HG03045 (cell line): ENCODE measurements around the gene CIDEA.
"Not testable (repeated sequence)": the region's sequence is repeated elsewhere in the genome, so short reads cannot be mapped to it uniquely, and the experiment has no call there.

Experiments used
- ATAC-seq: cut with Tn5 transposase; IDR thresholded peaks from one replicate; pipeline ENCODE4 v1.9.1; 2021; ENCODE audit warnings: mild to moderate bottlenecking, moderate library complexity; ENCODE audit not compliant: unreplicated experiment

CIDEA gene, protein sequence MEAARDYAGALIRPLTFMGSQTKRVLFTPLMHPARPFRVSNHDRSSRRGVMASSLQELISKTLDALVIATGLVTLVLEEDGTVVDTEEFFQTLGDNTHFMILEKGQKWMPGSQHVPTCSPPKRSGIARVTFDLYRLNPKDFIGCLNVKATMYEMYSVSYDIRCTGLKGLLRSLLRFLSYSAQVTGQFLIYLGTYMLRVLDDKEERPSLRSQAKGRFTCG

DNA sequence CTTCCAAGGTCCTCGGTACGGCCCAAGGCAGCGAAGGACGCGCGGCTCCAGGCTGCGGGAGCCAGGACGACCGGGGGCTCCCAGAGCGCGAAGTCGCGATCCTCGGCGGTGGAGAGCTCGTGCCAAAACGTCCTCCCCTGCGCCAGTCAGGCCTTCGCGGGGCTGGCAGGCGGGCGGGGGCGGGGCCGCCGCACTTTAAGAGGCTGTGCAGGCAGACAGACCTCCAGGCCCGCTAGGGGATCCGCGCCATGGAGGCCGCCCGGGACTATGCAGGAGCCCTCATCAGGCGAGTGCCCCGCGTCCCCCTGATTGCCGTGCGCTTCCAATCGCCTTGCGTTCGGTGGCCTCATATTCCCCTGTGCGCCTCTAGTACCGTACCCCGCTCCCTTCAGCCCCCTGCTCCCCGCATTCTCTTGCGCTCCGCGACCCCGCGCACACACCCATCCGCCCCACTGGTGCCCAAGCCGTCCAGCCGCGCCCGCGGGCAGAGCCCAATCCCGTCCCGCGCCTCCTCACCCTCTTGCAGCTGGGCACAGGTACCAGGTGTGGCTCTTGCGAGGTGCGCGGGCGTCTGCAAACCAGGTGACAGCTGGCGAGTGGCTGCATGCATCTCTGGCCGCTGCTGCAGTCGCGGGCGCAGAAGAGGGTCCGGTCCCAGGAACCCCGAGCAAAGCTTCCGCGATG, at the start of gene CIDEA:
CIDEA (plus strand) TSS at position 226 of the 684 bp plus-strand sequence; CDS start at position 249, 23 bp downstream.
- no peak for ATAC-seq

DNA sequence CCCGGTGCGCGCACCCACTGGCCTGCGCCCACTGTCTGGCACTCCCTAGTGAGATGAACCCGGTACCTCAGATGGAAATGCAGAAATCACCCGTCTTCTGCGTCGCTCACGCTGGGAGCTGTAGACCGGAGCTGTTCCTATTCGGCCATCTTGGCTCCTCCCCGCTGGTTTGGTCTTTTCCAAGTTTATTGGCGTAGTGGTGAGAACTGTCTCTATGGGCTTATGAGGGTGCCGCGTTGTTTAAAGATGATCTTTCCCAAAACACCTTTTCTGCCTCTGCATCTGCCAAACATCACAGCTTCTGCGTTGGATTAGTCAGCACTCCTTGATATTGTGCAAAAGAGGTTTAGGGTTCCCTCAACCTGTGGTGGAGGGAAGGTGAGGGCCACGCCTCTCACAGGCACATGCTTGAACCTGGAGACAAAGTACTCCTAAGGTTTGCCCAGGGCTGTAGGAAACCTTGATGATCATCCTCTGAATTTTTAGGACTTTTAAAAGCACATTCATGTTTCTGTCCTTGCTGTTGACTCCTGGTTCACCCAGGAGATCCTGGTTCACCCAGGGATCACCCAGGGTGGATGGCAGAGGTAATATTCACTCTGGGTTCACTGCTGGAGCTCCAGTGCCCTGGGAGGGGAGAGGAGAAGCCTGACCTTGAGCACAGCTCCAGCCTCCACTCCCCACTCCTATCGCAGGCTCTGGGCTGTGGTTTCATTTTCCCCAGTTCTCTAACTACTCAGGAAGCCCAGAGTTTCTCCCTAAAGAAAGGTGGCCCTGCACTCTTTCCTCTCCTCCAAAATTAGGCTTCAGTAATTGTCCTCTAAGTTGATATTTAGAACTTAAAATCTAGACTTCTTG, 45.6 kb upstream of the CIDEA start:
- ATAC-seq, result not testable (repeated sequence)

DNA sequence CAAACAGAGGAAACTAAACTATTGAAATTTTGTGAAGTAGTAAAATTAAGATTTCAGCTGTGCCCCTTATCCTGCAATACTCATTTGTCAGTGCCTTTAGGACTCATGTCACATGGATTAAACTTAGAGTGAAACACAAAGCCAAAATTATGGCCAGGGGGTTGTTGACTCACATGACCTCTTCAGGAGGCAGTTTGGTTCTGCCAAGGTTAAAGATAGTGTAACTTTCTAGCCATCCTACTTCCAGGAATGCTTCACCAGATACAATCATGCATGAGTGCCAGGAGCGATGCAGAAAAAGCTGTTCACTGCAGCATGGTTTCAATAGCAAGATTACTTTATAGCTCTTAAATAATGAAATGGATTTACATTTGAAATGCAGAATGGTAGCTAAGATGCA, 41.9 kb upstream of the CIDEA start:
- ATAC-seq, result not testable (repeated sequence)

DNA sequence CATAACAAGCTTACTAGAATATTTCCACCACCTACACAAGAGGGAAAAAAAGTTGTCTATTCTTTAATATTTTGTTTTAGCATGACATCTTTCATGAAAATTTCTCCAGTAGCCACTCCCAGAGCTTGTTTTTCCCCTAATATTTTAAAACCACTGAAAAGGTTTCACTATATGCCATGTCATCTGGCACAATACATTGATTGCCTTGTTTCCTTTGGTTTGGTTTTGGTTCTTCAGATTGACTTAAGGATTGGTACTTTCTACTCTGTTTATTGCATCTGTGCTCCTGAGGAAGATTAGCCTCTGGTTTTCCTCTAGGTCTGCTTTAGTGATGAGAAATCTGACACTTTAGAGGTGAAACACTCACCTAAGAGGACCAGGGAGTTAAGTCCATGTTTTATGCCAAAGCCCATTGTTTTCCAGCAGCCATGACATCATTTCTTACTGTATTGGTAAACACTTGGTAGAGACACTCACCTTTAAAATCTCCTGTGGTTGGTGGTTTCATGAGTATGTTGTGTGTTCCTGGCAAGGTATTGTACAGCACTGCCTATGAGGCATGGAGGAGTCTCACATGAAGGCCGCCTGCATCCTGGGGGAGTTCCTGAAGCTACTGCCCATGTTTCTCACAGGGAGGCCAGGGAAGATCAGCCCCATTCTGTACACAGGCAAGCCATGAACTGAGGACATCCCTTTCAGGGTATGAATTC, 39.7 kb upstream of the CIDEA start:
- ATAC-seq, result not testable (repeated sequence)

DNA sequence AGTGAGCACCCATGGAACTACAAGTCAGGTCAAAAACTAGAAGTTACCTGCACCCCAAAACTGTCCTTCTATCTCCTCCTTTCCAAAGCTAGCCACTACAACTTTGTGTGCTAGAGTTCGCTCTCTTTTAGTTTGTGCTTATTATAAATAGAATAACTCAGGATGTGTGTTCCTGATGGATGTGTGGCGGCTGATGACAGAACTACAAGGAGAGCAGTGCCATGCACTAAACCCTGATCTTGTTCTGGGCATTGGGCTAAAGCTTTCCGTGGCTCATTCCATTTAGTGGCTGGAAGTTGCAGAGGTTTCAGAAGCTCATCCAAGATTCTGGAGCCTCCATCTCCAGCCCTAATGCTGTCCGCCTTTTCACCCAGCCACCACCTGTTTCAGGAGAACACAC, 37.7 kb upstream of the CIDEA start:
- ATAC-seq, result not testable (repeated sequence)

DNA sequence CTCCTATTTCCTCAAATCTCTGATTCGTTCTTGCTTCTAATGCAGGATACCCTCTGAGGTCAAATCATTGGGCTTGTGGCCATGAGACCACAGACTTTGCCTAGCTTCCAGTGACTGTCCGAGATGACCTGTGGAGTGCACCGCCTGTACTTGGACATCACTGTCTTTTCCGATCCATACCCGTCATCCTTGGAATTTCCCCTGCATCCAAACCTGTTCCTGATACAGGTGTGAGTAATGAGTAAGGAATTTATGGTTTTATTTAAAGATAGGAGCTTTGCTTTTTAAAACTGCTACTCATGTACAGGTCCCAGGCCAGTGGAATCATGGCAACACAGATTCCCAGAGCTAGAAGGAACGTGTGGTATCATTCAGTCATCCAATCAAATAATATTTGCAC, 35.6 kb upstream of the CIDEA start:
- not testable (repeated sequence) for ATAC-seq

DNA sequence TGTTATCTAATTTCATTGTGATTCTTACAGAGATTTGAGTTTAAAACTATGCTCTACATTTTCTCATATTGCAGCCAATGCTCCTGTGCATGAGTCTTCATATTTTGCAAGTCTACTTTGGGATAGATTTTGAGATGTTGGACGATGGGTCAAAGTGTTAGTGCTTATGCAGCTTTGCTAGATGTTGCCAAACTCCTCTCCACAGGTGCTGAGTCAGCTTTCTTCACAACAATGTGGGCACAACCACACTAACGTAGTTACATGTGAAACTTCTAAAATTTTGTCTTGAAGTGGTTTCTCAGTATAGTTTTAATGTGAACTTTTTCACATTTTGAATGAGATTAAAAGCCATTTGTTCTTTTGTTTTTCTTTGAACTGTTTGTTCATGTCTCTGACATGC, 32.1 kb upstream of the CIDEA start:
- ATAC-seq, result not testable (repeated sequence)

DNA sequence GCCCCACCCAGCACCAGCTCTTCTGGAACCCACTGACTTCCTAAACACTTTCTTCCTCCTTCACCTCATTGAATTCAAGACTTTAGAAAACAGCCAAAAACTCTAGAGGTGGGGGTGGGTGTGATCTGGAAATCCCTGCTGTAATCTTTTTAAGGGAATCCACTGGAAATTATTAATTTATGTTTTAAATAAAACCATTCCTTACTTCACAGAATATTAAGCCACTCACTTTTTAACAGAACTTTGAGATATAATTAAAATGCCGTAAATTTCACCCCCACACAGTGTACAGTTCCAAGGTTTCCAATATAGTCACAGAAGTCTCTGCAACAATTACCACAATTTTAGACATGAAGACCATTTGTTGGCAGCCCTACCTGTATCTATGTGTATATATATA, 30.8 kb upstream of the CIDEA start:
- not testable (repeated sequence) for ATAC-seq

DNA sequence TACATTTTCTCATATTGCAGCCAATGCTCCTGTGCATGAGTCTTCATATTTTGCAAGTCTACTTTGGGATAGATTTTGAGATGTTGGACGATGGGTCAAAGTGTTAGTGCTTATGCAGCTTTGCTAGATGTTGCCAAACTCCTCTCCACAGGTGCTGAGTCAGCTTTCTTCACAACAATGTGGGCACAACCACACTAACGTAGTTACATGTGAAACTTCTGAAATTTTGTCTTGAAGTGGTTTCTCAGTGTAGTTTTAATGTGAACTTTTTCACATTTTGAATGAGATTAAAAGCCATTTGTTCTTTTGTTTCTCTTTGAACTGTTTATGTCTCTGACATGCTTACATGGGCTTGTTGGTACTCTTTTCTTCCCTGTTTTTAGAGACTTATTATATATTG, 27.4 kb upstream of the CIDEA start:
- ATAC-seq, result not testable (repeated sequence)

DNA sequence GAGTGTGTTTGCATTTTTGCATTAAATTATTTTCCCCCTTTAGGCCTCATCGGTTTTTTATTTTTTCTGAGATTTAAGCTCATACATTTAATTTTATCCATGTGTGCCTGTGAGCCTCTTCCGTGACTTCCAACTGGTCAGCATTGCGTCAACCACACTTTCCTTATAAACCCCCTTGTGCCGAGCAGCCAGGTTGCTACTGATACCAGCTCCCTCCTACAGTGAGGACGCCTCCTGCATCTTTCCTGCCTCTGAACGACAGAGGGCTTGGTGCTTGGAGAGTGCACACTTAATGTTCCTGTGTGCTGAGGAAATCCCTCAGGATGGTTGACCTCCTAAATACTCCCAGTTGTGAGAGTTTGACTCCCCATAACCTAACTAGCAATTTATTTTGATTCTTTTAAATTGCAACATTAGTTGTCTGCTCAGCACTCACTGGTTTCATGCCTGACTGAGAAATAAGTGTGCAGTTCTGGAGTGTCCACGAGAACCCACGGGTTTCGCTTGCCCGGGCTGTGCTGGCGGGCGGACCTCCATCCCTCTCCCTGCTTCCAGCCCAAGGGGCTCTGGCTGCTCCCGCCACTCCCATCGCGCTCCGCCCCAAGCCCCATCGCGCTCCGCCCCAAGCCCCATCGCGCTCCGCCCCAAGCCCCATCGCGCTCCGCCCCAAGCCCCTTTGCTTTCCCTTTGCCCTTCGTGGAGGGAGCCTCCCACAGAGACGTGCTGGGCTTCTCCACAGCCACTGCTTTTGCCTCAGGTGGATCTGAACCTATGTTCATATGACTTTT, 26.6 kb upstream of the CIDEA start:
- not testable (repeated sequence) for ATAC-seq

DNA sequence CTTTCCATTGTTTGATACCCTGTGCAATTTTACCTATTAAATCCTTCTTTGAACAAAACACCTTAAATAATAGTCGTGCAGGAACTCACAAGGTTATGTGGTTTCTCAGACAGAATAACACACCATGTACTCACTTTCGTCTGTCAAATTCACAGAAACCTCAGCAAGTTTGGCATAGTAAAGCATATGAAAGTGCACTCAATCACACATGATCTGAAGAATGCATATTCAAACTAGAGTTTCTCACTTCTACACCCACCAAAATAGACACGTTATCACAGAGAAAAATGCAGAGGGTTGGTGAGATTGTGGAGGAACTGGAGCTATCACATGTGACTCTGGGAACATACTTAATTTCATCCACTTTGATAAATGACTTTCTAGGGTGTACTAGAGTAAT, 25.9 kb upstream of the CIDEA start:
- not testable (repeated sequence) for ATAC-seq

DNA sequence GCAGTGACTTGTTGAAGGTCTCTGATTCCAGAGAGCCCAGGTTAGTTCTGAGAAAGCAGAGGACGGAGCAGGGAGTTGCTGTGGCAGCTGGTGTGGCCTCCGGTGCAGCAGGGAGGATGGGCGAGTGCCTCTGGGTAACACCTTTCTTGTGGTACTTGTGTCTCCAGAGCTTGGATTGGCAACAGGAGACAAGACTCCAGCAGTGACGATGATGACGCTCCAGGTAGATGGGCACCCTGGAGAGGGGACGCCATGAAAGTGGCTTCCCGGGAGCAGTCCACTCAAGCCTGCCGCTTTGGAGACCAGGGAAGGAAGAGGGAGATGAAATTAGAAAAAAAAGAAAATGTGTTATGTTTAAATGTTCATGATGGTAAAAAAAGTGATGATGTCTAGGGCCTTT, 23.6 kb upstream of the CIDEA start:
- not testable (repeated sequence) for ATAC-seq

DNA sequence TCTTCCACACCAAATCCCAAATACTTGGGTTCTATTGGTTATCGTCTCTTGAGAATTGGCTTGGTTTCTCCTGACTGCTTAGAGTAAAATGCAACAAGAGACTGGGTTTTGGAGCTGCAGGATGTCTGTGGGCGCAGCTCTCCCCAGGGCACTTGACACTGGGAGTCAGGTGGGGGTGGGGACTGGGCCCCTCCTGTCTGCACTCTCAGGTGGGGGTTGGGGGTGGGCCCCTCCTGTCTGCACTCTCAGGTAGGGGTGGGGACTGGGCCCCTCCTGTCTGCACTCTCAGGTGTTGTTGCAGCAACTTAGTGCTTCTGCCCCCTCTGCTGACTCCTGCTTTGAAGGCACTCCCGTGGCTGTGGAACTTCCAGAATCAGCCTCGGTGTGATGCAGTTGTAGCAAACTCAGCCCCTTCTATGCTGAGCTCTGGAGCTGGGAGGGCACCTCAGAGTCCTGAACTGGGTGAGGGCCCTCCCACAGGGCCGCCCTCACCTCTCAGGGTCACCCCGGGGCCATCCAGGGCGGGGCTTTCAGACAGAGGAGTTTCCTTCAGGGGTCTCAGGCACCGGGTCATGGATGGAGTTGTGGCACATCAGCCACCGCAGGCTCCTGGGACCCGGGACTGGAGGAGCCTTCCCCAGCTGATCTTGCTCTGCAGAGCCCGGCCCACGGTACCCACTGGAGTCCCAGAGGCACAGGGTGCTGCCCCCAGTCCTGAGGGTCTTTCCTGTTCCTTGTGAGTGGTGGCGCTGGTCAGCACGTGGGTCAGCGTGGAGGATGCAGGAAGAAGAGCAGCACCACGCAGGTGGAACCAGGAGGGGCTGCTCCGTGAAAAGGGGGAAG, 22.9 kb upstream of the CIDEA start:
- no peak for ATAC-seq

DNA sequence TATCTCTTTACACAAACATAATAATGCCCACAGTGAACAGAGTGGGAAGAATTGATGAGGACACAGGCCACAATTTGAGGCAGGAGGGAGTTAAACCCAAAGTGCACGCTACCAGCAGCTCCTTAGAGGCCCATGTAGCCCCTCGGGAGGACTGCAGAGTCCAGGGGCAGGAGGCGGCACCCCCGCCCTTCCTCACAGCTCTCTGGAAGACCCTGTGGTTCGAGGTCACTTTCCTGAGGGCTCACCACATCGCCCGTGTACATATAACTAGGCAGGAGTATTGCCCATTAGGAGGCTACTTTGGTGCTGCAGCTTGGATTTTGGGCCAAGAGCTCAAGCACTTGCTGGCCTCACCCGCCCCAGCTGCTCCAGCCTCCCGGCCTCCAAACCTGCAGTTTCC, 22.2 kb upstream of the CIDEA start:
- ATAC-seq, result no peak

DNA sequence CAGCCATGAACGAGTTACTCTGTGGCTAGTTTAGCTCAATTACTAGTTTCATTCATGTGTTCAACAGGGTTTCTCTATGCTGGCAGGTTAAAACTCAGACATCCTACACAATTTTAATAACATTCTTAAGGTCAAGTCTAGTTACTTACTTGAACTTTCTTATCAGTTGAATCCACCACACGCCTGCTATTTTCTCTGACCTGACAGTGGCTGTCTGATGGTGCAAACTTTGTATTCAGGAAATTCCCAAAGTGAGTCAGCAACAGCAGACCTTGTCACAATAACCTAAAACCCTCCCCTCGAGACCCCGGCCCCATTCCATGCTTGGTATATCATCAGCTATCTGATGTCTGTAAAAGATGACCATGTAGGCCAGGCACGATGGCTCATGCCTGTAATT, 20.8 kb upstream of the CIDEA start:
- no peak for ATAC-seq

DNA sequence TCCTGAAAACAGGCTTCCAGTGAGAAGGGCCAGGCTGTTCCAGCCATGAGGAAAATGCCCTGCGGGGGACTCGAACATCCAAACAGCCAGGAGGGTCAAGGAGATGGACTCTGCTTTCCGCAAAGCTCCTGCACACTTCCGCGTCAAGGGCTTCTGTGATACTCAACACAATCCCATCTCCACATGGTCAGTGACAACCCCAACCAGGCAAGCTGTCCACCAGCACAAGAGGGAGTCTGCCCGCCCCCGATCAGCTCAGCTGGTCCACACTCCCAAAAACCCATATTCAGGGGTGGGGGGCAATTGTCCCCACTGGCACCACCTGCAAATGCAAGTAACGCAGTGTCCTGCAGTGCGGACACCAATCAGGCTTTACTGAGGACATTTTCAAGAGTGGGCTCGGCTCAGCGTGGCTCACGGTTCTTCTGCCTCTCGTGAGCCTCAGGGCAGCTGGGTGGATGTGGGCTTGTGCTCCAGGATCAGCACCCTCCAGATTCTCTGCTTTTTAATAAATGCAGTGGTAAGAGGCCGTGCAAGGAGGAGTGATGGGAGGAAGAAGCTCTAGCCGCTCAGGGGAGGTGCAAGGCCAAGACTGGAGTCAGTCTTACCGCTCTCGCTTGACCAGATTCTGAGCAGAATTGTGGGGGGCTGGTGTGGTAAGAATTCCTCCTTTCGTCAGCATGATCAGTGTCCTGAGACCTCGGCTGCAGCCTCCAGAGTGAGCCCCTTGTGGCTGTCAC, 19.5 kb upstream of the CIDEA start:
- no peak for ATAC-seq

DNA sequence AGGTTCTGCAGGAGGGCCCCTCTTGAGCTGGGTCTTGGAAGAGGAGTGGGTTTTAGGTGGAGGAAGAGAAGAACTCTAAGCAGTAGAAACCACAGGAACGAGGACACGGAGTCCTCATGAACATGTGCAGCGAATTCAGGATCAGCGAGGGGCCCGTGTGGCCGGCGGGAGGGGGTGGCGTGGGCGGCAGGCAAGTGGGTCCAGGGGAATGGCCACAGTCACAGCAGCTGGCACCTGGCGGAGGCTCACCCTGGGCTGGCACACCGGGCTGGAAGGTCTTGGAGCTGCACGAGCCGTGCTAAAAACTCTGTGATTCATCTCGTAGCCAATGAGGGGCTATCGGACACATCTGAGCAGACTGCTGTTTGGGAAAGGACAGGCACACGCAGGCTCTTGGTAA, 18.0 kb upstream of the CIDEA start:
- ATAC-seq, result no peak

DNA sequence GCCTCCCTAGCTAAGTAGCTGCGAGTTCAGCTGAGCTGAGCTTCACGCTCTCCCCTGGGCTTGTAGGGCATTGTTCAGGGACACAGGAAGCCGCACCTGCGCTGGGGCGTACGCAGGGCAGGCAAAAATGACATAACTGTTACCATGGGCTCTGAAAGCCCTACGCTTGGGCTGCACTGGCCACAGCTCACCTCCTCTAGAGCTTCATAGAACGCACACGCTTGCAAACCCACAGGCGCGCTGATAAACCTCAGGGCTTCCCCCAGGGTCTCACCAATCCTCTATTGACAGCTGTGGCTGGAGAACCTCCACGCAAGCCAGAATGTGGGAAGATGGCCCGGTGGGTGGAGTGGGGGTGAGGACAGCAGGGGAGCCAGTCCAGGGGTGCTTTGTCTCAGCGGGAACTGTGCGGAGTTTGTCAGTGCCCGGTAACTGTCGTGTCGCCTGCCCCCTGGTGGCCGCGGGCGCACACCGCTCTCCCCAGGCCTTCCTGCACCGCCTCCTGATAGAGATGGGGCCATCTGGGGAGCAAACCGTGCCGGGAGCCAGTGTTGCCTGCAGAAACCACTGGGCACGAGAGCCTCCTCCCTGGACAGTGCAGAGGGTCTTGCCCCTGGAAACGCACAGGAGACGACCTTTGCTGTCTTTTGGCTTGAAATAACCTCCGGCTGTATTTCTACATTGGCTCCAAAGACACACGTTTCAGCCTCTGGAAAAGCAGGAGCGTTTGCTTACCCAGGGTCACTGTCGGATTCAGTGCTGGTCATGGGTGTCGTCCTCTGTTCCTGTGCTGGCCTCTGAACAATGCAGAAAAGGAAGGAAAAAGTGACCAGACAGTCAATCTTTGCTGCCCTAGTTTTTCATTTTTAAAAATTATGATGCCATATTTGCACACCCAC, 17.0 kb upstream of the CIDEA start:
- ATAC-seq, result peak; percentile 85
